Lower leg skin (tissue), 4 donors: ENCODE measurements around the gene ZHX3. TPM values are rescaled to one million over a fixed set of nuclear protein-coding genes. Genes with fewer than 3 reads are reported as not detected.

Source experiments
- DNase-seq, 2 donors: peaks; one replicate each; pipeline ENCODE4 v3.0.0-alpha.2; 2019; ENCODE audit warnings: low spot score in 2 of 2
- H3K4me3 ChIP-seq: fragments of 200-600 bp; sonication (generic); 2 replicates; pipeline ENCODE4 v1.5.1; 2017; ENCODE audit warnings: mild to moderate bottlenecking, low read depth; ENCODE audit not compliant: poor library complexity, severe bottlenecking
- POLR2A ChIP-seq, 2 donors: fragments of 450-650 bp; IDR thresholded peaks; one replicate each; pipeline ENCODE4 v1.6.1; 2016 to 2017; ENCODE audit warnings: antibody characterized with exemption in 2 of 2, mild to moderate bottlenecking in 1 of 2, moderate library complexity in 1 of 2
- WGBS, 2 donors: methylation state at CpG; one replicate each; pipeline ENCODE4 v1.1.5; 2018; 5-methylcytosine and 5-hydroxymethylcytosine counted together
- intact Hi-C: fragments of 100-400 bp; cut with DNase I; formaldehyde crosslinking; loops from one replicate; pipeline ENCODE4 v1.15.0; 2023; ENCODE audit warnings: low total_unique reads
- total RNA-seq, 4 donors: library from RNA; depleted of rRNA; stranded (reverse); fragments of >200 nt; gene quantifications; one replicate each; pipeline ENCODE4 v1.1.0, GENCODE V29; 2016
- TF ChIP-seq, protein P1 (sequence below), 3 donors: fragments of 450-650 bp; IDR thresholded peaks; one replicate each; pipeline ENCODE4 v1.5.1; 2016; ENCODE audit warnings: antibody characterized with exemption in 3 of 3, mild to moderate bottlenecking in 3 of 3, moderate library complexity in 2 of 3

ZHX3 gene
- total RNA-seq, 4 donors from 2014 or later, result 19.3 to 33.1 (median 25.5) TPM

DNA sequence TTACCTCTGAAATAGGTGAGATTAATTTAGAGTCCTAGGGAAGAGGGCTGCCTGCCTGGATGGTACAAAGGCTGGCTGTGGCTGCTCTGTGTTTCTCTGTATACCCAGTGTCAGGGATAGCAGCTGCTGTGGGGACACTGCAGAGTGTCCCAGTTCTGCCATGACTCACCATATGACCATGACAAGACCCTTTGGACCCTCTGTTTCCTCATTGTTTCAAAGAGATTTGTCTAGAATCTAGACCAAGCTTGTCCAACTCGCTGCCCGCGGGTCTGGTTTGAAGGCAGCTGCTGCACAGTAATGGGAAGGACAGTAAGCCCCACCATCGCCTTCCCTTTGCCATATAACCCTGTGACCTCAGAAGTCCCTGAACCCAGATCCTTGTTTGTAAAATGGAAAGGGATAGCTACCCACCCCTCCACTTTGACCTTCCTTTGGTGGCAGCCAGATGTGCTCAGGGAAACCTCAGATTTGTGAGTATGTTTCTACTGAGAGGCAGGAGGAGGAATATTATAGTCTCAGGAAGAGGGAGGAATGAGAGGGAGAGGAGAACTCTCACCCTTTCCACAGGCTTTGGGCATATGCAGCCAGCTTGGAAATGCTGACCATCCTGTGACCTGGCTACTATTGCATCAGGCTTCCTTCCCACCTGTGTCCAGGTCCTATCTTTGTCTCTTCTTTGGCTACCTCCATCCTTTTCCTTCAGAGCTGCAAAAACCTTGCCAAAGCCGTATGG, 166.2 kb downstream of the ZHX3 start:
- WGBS, 2 donors, result 89 to 96% methylated on average over 5 of the region's 5 CpGs
- intact Hi-C loops, result no loop called here

DNA sequence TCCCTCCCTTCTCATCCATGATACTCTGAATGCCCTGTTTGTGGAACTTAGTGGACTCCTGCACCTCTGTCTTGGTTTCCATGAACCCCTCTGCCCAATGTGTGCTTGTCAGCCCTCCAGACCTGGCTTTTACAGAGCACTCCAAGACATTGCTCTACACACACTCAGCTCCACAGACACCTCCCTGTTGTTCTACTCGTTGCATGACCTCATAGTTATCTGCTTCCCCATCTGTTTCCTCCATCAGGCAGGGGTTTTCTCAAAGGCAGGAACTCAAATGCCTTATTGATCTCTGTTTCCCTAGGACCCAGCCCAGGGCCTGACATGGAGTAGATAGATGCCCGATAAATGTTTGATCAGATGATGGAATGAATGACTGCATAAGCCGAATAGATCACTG, 166.9 kb downstream of the ZHX3 start:
- no peak for TF ChIP-seq POLR2A (IDR thresholded peaks at IDR 0.05)
- TF ChIP-seq, protein P1, sequence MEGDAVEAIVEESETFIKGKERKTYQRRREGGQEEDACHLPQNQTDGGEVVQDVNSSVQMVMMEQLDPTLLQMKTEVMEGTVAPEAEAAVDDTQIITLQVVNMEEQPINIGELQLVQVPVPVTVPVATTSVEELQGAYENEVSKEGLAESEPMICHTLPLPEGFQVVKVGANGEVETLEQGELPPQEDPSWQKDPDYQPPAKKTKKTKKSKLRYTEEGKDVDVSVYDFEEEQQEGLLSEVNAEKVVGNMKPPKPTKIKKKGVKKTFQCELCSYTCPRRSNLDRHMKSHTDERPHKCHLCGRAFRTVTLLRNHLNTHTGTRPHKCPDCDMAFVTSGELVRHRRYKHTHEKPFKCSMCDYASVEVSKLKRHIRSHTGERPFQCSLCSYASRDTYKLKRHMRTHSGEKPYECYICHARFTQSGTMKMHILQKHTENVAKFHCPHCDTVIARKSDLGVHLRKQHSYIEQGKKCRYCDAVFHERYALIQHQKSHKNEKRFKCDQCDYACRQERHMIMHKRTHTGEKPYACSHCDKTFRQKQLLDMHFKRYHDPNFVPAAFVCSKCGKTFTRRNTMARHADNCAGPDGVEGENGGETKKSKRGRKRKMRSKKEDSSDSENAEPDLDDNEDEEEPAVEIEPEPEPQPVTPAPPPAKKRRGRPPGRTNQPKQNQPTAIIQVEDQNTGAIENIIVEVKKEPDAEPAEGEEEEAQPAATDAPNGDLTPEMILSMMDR (IDR thresholded peaks at IDR 0.05), result no peak
- intact Hi-C loops, result no loop called here
- DNase-seq, result no peak
- WGBS, 2 donors, result 39 to 55% methylated on average over 3 of the region's 3 CpGs
- no peak overlapping the region for H3K4me3 ChIP-seq

More for the DNA sequence above, 166.2 kb downstream of the ZHX3 start:
- no peak for TF ChIP-seq POLR2A (IDR thresholded peaks at IDR 0.05)
- TF ChIP-seq, protein P1 (IDR thresholded peaks at IDR 0.05), result no peak
- DNase-seq, result no peak
- H3K4me3 ChIP-seq, result no peak overlapping the region

DNA sequence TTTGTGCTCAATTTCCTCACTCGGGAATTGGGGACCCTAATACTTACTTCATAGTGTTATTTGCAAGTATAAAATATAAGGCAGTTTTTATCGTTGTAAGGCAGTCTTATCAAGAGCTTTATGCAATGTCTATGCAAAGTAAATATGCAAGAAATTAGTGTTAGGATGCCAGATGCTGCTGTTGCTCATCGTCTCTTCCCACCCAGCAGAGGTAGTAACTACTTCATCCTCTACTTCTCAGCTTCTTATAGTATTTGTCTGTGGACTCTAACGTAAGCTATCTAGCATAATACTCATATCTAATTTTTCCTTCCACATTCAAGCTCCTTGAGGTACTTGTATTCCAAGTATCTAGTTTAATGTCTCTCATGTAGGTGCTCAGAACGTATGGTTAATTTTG, 168.6 kb downstream of the ZHX3 start:
- H3K4me3 ChIP-seq, result no peak overlapping the region
- no peak for DNase-seq
- intact Hi-C loops, result no loop called here
- TF ChIP-seq POLR2A (IDR thresholded peaks at IDR 0.05), result no peak
- TF ChIP-seq, protein P1 (IDR thresholded peaks at IDR 0.05), result no peak
- 78 to 83% methylated on average over 5 of the region's 5 CpGs for WGBS, 2 donors

DNA sequence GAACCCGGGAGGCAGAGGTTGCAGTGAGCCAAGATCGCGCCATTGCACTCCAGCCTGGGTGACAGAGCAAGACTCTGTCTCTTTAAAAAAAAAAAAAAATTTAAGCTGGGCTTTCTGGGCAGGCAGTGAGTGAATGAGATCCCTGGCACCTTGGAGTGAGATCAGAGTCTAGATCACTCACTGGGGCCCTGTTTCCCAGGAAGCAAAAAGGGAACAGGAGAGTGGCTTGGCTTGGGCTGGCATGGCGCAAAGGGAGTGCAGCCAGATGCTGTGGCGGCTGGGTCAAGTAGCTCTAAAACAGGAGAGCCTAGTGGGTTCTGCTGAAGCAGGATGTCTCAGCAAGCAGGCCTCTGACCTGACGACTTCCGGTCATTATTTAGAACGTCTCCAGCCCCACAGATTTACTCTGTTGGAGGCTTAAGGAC, 169.8 kb downstream of the ZHX3 start:
- intact Hi-C loops, result no loop called here
- 61 to 65% methylated on average over 8 of the region's 8 CpGs for WGBS, 2 donors
- H3K4me3 ChIP-seq, result no peak overlapping the region
- TF ChIP-seq, protein P1 (IDR thresholded peaks at IDR 0.05), result no peak
- TF ChIP-seq POLR2A (IDR thresholded peaks at IDR 0.05), result no peak
- no peak for DNase-seq

DNA sequence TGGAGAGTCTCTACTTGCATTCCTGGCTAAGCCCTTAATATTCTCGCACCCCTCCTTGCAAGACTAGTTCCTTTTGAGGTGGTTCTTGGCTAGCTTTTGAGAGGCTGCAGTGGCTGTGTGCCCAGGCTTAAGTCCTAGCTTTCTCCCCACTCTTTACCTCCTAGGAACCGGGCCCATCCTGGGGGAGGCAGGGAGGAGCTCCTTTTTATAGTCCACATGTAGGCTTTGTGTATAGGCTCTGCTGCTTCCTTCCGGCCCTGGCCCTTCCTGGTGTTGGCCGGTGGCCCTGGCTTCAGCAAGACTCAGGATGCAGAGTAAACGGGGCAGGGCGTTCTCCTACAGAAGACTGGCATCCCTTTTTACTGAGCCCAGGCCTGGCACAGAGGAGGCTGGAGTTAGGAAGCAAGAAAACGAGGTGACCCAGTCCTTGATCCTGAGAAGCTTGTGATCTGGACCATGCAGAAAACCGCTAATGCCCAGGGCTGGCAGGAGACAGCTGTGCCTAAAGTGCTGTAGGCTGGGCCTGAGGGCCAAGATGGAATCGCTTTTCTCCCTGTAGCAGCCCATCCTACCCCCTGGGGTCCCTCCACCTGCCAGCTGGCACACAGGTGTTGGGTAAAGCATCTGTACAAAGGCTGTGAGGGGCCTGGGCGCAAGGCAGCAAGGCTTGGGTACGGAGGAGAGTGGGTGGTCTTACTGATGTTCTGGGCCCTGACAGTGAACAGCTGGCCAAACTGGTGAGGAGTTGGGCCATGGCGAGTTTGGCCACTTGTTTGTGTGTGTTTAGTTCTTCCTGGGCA, 171.5 kb downstream of the ZHX3 start:
- H3K4me3 ChIP-seq, result no peak overlapping the region
- no peak for DNase-seq
- WGBS, 2 donors, result 38 to 53% methylated on average over 12 of the region's 12 CpGs
- intact Hi-C loops, result no loop called here
- TF ChIP-seq, protein P1 (IDR thresholded peaks at IDR 0.05), result no peak
- TF ChIP-seq POLR2A (IDR thresholded peaks at IDR 0.05), result no peak
